ENCODE results near the gene NIPAL1. TPM values are rescaled to one million over a fixed set of nuclear protein-coding genes. Genes with fewer than 3 reads are reported as not detected.

Gene NIPAL1
- total and polyA plus RNA-seq, 4 donors = 1.0 to 2.8 (median 1.7) TPM

DNA sequence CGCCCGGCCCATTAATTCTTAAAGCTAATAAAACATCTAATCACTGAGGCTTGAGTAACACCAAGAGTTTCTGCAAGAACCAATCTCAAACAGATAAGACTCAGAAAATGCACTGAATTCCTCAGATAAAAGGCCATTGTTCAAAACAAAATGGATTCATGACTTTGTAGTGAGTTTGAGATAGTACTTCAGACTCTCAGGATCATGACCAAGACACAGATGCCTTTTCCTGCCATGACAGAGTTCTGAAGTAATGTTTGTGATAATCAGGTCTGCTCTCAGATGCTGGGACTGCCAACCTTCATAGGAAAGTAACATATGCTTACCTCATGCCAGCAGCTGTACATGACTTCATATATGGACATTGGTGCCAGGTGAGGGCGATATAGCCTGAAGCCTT lies 54.6 kb downstream of the NIPAL1 start:
- no peak for DNase-seq (ENCODE audit: low read depth in 4 of 6, low spot score in 6 of 6)
- Histone ChIP-seq H3K9me3 (ENCODE audit: control insufficient read depth, insufficient read depth, low read length) (no peaks in the 10 kb centered on the region), H3K27ac (ENCODE audit: low read depth, low read length) (no peak overlapping the region), H3K4me3 (ENCODE audit: low read depth, low read length) (no peak overlapping the region), H3K36me3 (ENCODE audit: control insufficient read depth, insufficient read depth, low read length) (no peaks in the 10 kb centered on the region), H3K4me1 (ENCODE audit: control insufficient read depth, insufficient read depth, low read length) (no peaks in the 10 kb centered on the region), H3K27me3 (ENCODE audit: control insufficient read depth, insufficient read depth, low read length) (no peaks in the 10 kb centered on the region)
- no CpG with 5 or more reads among the region's 3 CpGs for WGBS (ENCODE audit: insufficient coverage)

DNA sequence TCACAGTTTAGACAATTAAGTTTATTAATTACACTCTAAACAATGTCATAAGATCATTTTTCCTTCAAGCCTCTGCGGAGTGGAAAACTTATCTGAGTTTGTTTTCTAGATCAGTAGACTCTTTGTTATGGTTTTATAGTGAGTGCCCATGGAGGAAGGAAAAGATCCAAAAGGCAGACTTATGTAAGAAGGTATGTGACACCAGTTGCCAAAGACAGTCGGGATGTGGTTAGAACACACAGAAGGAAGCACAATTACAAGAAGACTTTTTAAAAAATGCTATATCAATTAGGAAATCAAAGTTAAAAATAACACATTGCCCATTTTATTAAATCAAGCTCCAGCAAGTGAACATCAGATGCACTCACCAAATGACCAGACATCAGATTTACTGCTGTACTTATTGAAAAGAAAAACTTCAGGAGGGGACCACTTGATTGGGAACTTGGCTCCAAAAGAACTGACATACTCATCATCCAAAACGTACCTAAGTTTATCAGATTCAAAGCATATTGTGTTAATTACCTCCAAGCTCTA lies 57.1 kb downstream of the NIPAL1 start:
- H3K9me3 ChIP-seq (ENCODE audit: control insufficient read depth, insufficient read depth, low read length) = no peaks in the 10 kb centered on the region
- 100% methylated on average over 1 of the region's 3 CpGs for WGBS (ENCODE audit: insufficient coverage)
- no peaks in the 10 kb centered on the region for H3K36me3 ChIP-seq (ENCODE audit: control insufficient read depth, insufficient read depth, low read length)
- H3K27me3 ChIP-seq (ENCODE audit: control insufficient read depth, insufficient read depth, low read length) = no peaks in the 10 kb centered on the region
- DNase-seq (ENCODE audit: low read depth in 4 of 6, low spot score in 6 of 6) = no peak
- no peaks in the 10 kb centered on the region for H3K4me1 ChIP-seq (ENCODE audit: control insufficient read depth, insufficient read depth, low read length)
- H3K4me3 ChIP-seq (ENCODE audit: low read depth, low read length) = no peak overlapping the region
- no peak overlapping the region for H3K27ac ChIP-seq (ENCODE audit: low read depth, low read length)

DNA sequence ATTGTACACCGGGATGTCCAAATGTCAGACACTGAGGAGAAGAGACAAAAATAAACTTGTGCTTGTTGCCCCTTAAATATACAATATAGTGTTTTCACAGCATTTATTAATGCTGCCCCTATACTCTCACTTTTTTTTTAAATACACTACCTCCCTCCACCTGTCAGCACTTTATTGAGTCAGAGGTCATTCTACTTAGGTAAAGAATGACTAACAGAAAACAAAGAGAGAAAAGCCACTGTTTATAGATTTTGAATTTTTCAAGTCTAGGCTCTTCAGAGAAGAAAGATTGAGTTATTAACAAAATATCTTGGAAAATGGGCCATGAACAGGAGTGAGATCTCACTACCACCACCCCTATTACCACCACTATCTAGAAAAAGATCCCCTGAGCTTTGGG lies 58.1 kb downstream of the NIPAL1 start:
- H3K9me3 ChIP-seq (ENCODE audit: control insufficient read depth, insufficient read depth, low read length) = no peaks in the 10 kb centered on the region
- H3K4me3 ChIP-seq (ENCODE audit: low read depth, low read length) = no peak overlapping the region
- no peaks in the 10 kb centered on the region for H3K36me3 ChIP-seq (ENCODE audit: control insufficient read depth, insufficient read depth, low read length)
- no peak for DNase-seq (ENCODE audit: low read depth in 4 of 6, low spot score in 6 of 6)
- WGBS (ENCODE audit: insufficient coverage) = no CpG with 5 or more reads among the region's 1 CpG
- no peaks in the 10 kb centered on the region for H3K4me1 ChIP-seq (ENCODE audit: control insufficient read depth, insufficient read depth, low read length)
- H3K27me3 ChIP-seq (ENCODE audit: control insufficient read depth, insufficient read depth, low read length) = no peaks in the 10 kb centered on the region
- H3K27ac ChIP-seq (ENCODE audit: low read depth, low read length) = no peak overlapping the region

DNA sequence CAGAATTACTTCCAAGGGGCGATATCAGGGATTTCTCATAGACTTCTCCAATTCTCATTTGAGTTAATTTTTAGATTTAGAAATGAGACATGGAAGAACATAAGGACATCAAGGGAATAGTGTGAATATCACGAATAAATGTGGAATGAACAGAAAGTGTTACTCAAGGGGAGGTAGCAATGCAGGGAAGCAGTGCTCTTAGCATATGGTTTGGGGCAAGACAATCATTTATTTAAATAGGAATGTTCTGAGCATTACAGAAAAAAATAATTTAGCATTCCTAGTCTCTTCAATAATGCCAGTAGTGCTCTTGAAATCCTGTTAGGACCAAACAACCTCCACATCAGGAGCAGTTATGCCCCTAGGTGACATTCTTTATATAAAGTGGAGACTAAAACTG lies 61.9 kb downstream of the NIPAL1 start:
- Histone ChIP-seq H3K9me3 (ENCODE audit: control insufficient read depth, insufficient read depth, low read length) (no peaks in the 10 kb centered on the region), H3K27me3 (ENCODE audit: control insufficient read depth, insufficient read depth, low read length) (no peaks in the 10 kb centered on the region), H3K4me3 (ENCODE audit: low read depth, low read length) (no peak overlapping the region), H3K27ac (ENCODE audit: low read depth, low read length) (no peak overlapping the region), H3K36me3 (ENCODE audit: control insufficient read depth, insufficient read depth, low read length) (no peaks in the 10 kb centered on the region), H3K4me1 (ENCODE audit: control insufficient read depth, insufficient read depth, low read length) (no peaks in the 10 kb centered on the region)
- DNase-seq (ENCODE audit: low read depth in 4 of 6, low spot score in 6 of 6) = no peak
- no CpG with 5 or more reads among the region's 2 CpGs for WGBS (ENCODE audit: insufficient coverage)

DNA sequence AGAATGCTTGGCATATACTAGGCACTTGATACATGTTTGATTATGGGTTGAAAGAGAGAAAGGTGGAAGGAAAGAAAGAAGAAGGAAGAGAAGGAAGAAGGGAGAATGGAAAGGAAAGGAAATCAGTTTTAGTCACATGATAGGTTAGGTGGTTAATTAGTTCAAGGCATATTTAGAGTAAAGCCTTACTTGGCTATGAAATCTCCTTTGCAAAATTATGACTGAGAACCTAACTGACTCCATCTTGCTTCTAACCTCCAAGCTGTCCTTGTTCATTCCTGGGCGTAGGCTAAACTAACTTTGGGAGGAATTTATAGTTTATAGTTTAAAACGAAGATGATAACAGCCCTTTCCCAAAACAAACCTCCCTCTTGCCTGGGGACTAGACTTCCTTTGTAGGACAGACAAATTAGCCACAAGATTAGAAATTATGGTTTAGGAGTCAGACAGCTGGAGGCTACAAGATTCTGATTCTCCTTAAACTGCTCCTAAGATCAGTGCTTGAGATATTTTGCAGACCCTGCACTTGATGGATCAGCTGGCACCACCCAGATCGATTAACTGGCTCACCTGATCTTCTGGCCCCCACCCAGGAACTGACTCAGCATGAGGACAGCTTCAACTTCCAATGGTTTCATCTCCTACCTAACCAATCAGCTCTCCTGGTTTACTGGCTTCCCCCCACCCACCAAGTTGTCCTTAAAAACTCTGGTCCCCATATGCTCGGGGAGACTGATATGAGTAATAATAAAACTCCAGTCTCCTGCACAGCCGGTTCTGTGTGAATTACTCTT lies 62.5 kb downstream of the NIPAL1 start:
- WGBS (ENCODE audit: insufficient coverage) = 100% methylated on average over 1 of the region's 5 CpGs
- no peaks in the 10 kb centered on the region for H3K36me3 ChIP-seq (ENCODE audit: control insufficient read depth, insufficient read depth, low read length)
- no peaks in the 10 kb centered on the region for H3K9me3 ChIP-seq (ENCODE audit: control insufficient read depth, insufficient read depth, low read length)

DNA sequence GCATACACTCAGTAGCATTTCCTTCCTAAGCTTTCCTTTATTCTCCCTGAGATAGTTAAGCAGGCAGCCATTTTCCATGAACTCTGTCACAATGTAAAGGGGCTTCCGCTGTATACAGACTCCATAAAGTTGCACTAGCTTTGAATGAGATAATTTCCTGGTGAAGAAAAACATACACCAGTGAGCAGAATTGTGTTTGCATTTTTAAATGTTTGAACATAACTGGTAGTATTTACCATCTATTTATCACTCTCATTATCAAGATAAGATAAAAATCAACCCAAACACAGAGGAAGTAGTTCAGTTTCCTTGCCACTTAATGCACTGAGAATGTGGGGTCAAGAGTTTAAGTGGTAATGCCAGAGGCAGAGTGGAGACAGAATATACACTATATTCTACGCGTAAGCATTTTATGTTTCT lies 63.4 kb downstream of the NIPAL1 start:
- Histone ChIP-seq H3K36me3 (ENCODE audit: control insufficient read depth, insufficient read depth, low read length) (no peaks in the 10 kb centered on the region), H3K4me1 (ENCODE audit: control insufficient read depth, insufficient read depth, low read length) (no peaks in the 10 kb centered on the region), H3K27ac (ENCODE audit: low read depth, low read length) (no peak overlapping the region), H3K9me3 (ENCODE audit: control insufficient read depth, insufficient read depth, low read length) (no peaks in the 10 kb centered on the region), H3K4me3 (ENCODE audit: low read depth, low read length) (no peak overlapping the region), H3K27me3 (ENCODE audit: control insufficient read depth, insufficient read depth, low read length) (no peaks in the 10 kb centered on the region)
- peak in 1 of 6 donors; percentile 7 for DNase-seq (ENCODE audit: low read depth in 4 of 6, low spot score in 6 of 6)
- WGBS (ENCODE audit: insufficient coverage) = no CpG with 5 or more reads among the region's 3 CpGs

More for the DNA sequence above, 62.5 kb downstream of the NIPAL1 start:
- H3K4me1 ChIP-seq (ENCODE audit: control insufficient read depth, insufficient read depth, low read length) = no peaks in the 10 kb centered on the region
- H3K27me3 ChIP-seq (ENCODE audit: control insufficient read depth, insufficient read depth, low read length) = no peaks in the 10 kb centered on the region
- no peak overlapping the region for H3K27ac ChIP-seq (ENCODE audit: low read depth, low read length)
- H3K4me3 ChIP-seq (ENCODE audit: low read depth, low read length) = no peak overlapping the region
- DNase-seq (ENCODE audit: low read depth in 4 of 6, low spot score in 6 of 6) = no peak

DNA sequence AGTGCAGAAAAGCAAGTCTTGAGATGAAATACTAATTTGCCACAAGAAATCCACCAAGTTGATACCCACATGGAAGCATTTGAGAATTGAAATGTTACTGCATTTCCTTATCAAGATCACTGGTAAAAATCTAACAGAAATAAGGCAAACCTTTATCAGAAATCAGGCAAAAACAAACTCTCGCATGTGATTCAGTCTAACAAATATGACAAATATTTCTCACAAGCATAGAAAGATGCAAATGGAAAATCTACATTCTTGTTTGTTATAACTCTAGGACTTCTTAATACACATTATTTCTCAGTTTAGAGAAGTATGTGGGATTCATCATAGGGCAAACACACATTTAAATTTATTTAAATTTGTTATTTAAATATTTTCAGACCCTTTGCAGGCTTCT lies 64.6 kb downstream of the NIPAL1 start:
- H3K9me3 ChIP-seq (ENCODE audit: control insufficient read depth, insufficient read depth, low read length) = no peaks in the 10 kb centered on the region
- no peaks in the 10 kb centered on the region for H3K36me3 ChIP-seq (ENCODE audit: control insufficient read depth, insufficient read depth, low read length)
- no peaks in the 10 kb centered on the region for H3K4me1 ChIP-seq (ENCODE audit: control insufficient read depth, insufficient read depth, low read length)
- no CpG with 5 or more reads among the region's 1 CpG for WGBS (ENCODE audit: insufficient coverage)
- H3K4me3 ChIP-seq (ENCODE audit: low read depth, low read length) = no peak overlapping the region
- no peak for DNase-seq (ENCODE audit: low read depth in 4 of 6, low spot score in 6 of 6)
- no peak overlapping the region for H3K27ac ChIP-seq (ENCODE audit: low read depth, low read length)
- no peaks in the 10 kb centered on the region for H3K27me3 ChIP-seq (ENCODE audit: control insufficient read depth, insufficient read depth, low read length)

DNA sequence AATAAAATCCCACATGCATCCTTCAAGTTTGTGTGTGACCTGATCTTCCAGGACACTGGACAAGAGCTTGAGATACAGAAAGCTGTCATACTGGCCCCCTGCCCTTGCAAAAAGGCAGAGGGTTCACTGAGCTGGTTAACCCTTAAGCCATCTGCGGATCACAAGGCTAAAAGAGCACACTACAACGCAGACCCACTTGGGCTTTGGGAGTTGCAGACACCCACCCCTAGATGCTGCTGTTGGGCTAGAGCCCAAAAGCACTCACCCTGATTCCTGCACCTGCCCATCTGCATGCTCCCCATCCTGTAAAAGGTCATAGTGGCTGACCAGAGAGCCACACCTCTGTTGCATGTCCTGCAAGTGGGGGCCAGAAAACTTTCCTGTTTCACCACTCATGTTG lies 66.4 kb downstream of the NIPAL1 start:
- no peak for DNase-seq (ENCODE audit: low read depth in 4 of 6, low spot score in 6 of 6)
- Histone ChIP-seq H3K27ac (ENCODE audit: low read depth, low read length) (no peak overlapping the region), H3K4me3 (ENCODE audit: low read depth, low read length) (no peak overlapping the region), H3K9me3 (ENCODE audit: control insufficient read depth, insufficient read depth, low read length) (no peaks in the 10 kb centered on the region), H3K27me3 (ENCODE audit: control insufficient read depth, insufficient read depth, low read length) (no peaks in the 10 kb centered on the region), H3K4me1 (ENCODE audit: control insufficient read depth, insufficient read depth, low read length) (no peaks in the 10 kb centered on the region), H3K36me3 (ENCODE audit: control insufficient read depth, insufficient read depth, low read length) (no peaks in the 10 kb centered on the region)
- WGBS (ENCODE audit: insufficient coverage) = 70% methylated on average over 2 of the region's 2 CpGs

DNA sequence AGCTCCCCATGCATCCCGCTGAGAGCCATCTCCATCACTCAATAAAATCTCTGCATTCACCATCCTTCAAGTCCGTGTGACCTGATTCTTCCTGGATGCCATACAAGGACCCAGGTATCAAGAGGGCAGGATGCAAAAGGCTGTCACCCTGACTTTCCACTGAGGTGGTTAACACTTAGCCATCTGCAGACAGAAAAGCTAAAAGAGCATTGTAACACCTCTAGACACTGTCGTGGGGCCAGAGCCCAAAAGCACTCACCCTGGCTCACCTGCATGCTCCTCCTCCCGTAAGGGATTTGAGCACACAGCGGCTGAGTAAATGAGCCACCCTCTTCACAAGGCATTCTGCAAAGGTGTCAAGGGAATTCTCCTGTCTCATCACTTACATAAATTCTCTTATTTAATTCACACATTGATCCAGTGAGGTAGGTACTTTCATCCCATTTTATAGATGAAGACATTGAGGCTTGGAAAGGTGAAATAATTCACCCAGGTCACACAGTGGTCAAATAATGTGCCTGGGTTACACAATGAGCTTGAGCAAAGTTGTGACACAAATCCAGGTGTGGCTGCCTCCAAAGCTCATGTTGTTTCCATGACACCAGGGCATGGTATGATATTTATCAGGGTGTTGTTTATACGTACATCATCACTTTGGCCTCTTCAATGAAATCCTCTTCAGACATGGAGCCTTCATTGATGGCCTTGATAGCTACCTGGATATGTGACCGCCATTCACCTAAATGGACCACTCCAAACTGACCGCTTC lies 69.4 kb downstream of the NIPAL1 start:
- 47% methylated on average over 4 of the region's 8 CpGs for WGBS (ENCODE audit: insufficient coverage)
- no peaks in the 10 kb centered on the region for H3K9me3 ChIP-seq (ENCODE audit: control insufficient read depth, insufficient read depth, low read length)
- H3K27me3 ChIP-seq (ENCODE audit: control insufficient read depth, insufficient read depth, low read length) = no peaks in the 10 kb centered on the region
- H3K36me3 ChIP-seq (ENCODE audit: control insufficient read depth, insufficient read depth, low read length) = no peaks in the 10 kb centered on the region
- H3K4me3 ChIP-seq (ENCODE audit: low read depth, low read length) = no peak overlapping the region
- no peaks in the 10 kb centered on the region for H3K4me1 ChIP-seq (ENCODE audit: control insufficient read depth, insufficient read depth, low read length)
- DNase-seq (ENCODE audit: low read depth in 4 of 6, low spot score in 6 of 6) = no peak
- H3K27ac ChIP-seq (ENCODE audit: low read depth, low read length) = no peak overlapping the region

Data from spinal cord (tissue), 10 donors.